ENCODE measurements around the gene CNGA3.
"Not testable (repeated sequence)": the region's sequence is repeated elsewhere in the genome, so short reads cannot be mapped to it uniquely, and the experiment has no call there.

Gene CNGA3

DNA sequence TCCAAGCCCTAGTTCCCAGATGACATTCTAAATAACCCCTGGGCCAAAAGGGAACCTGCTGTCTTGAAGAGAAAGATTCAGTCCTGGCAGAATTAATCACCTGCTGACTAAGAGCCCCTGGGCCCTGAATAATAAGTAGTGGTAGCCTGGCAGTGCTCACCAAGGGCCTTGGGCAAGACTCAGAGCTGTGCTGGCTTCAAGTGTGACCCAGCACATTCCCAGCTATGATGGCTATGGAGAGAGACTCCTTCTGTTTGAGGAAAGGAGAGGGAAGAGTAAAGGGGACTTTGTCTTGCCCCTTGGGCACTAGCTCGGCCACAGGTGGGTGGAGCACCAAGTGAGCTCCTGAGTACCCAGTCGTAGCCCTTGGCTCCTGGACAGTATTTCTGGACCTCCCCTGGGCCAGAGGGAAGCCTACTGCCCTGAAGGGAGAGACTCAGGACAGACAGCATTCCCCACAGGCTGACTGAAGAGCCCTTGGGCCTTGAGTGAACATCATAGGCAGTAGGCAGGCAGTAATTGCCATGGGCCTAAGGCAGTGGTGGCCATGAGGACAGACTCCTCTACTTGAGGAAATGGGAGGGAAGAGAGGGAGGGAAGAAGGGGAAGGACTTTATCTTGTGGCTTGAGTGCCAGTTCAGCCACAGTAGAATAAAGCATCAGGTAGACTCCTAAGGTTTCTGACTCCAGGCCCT, 58.4 kb downstream of the CNGA3 start:
- no peak for DNase-seq
- no peak for ATAC-seq

DNA sequence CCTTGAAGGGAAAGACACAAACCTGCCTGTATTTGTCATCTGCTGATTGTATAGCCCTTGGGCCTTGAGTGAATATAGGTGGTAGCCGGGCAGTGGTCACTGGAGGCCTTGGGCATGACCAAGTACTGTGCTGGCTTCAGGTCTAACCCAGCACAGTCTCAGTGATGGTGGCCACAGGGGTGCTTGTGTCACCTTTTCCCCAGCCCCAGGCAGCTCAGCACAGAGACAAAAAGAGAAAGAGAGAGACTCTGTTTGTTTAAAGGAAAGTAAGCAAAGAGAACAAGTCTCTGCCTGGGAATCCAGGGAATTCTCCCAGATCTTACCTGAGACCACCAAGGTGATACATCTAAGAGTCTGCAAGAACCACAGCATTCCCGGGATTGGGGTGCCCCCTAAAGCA, 59.0 kb downstream of the CNGA3 start:
- ATAC-seq (no peak), DNase-seq (no peak)

DNA sequence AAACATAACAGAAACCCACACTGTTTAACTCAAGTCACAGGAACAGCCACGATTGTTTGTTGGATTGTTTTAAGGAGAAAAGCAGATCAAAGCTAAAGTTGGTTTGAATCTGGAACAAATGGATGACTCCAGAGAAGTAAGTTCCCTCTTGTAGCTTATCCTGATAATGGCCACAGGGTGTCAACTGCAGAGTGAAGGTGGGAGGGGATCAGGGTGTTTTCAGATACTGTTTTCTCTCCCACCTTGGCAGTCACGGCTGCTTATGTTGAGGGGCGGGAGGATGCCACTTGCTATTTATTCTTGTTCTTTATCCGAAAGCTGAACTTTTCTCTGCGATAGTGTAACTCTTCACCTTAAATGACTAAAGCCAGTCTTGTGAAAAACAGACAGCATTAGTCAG, 61.9 kb downstream of the CNGA3 start:
- ATAC-seq (no peak), DNase-seq (no peak)

DNA sequence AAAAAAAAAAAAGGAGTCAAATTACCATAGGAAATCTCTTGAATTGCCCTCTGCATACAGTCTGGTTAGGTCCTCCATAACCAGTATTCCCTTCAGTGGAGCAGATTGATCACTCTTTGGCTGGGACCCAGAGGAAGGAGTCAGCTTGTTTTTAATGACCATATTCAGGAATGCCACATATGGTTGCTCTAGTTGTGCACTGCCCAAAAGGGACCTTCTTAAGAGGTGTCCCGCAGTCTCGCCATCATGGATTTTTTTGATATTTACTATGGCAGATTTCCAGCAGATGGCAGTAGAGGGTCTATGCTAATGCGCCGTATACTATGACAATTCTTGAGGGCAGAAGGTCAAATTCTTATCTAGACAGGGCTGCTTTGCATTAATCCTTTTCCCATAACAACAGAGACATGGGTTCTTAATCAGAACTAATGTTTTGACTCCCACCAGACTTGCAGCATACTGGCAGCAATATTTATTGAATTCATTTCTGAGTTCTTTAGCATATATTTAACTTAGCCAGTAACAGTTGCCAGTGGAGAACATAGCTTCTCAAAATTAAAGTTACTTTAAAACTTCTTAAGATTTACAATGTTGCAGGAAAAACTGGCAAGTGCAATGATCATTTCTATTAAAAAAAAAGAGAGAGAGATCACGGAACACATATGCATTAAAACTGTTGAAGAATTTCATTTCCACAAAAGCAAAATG, 66.6 kb downstream of the CNGA3 start:
- DNase-seq (peak; percentile 58), ATAC-seq (peak; percentile 70)

DNA sequence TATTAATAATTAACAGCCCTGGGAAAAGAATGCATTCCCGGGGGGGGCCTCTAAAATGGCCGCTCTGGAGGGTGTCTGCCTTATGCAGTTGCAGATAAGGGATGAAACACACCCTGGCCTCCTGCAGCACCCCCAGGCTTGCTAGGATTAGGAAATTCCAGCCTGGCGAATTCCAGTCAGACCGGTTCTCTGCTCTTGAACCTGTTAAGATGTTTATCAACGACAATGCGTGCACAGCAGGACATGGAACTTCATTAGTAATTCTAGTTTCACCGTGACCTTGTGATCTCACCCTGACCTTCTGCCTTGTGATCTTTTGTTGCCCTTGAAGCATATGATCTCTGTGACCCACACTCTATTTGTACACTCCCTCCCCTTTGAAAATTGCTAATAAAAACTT, 68.0 kb downstream of the CNGA3 start:
- ATAC-seq, DNase-seq: not testable (repeated sequence)

DNA sequence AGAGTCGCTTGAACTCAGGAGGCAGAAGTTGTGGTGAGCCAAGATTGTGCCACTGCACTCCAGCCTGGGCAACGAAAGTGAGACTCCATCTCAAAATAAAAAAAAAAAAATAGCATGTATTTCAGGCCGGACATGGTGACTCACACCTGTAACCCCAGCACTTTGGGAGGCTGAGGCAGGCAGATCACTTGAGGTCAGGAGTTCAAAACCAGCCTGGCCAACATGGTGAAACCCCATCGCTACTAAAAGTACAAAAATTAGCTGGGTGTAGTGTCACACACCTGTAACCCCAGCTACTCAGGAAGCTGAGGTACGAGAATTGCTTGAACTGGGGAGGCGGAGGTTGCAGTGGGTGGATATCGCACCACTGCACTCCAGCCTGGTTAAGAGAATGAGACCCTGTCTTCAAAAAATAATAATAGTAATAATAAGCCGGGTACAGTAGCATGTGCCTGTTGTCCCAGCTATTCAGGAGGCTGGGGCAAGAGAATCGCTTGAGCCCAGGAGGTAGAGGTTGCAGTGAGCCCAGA, 69.5 kb downstream of the CNGA3 start:
- DNase-seq, ATAC-seq: not testable (repeated sequence)

- DNase-seq (no peak), ATAC-seq (peak; percentile 59)
Measured at GRCh38 chr2:98416383-98417159, 70.3 kb downstream of the CNGA3 start.

DNA sequence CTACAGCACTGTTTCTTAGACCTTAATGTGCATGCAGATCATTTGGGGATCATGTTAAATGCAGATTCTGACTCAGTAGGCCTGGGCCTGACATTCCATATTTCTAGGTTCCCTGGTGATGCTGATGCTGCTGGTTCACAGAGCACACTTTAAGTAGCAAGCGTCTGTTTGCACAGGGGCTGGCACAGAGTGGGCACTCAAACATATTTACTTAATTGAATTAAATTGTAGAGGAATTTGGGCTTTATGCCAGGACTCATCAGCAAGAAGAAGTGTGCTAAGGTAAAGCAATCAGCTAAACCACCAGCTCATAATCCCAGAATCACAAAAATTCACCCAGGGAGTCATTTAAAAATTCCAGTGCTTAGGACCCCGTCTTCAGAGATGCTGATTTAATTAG, 73.3 kb downstream of the CNGA3 start:
- ATAC-seq, result no peak
- DNase-seq, result no peak

GRCh38 chr2:98419977-98420725, 73.9 kb downstream of the CNGA3 start:
- no peak for ATAC-seq
- DNase-seq, result no peak

GRCh38 chr2:98422449-98422848, 76.2 kb downstream of the CNGA3 start:
- DNase-seq (no peak), ATAC-seq (no peak)

GRCh38 chr2:98426771-98427170, 80.5 kb downstream of the CNGA3 start:
- no peak for DNase-seq
- no peak for ATAC-seq

DNA sequence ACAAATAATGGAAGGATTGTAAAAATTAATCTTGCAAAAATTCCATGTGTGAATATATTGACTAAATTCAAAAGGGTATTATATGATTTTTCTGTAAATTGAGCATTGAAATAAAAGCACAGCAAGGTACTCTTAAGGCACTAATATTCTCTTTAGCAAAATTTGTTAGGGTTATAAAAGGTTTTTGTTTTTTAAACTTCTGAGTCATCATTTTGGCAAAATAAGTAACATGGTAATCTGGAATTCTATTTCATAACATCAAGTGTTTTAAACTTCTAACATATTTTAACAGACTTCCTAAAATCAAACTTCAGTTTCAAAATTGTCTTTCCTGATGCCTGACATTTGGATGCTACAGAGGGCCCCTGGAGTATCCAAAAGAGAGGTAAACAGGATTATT, 85.9 kb downstream of the CNGA3 start:
- ATAC-seq (no peak), DNase-seq (no peak)

DNA sequence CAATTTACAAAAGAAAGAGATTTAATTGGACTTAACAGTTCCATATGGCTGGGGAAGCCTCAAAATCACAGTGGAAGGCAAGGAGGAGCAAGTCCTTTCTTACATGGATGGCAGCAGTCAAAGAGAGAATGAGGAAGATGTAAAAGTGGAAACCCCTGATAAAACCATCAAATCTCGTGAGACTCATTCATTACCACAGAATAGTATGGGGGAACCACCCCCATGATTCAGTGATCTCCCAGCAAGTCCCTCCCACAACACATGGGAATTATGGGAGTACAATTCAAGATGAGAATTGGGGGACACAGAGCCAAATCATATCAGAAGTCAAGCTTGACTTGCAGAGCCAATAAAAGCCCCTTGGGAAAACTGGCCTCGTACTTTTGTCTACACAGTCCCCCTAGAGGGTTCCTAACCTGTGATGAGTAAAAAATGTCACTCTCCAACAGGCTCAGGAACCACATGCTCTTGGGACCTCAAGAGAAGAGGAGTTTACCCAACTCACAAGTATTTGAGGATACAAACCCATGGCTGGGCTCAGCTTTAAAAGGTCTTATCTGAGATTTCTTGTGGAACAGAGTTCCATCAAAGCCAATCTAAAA, 87.2 kb downstream of the CNGA3 start:
- DNase-seq (no peak), ATAC-seq (no peak)

DNA sequence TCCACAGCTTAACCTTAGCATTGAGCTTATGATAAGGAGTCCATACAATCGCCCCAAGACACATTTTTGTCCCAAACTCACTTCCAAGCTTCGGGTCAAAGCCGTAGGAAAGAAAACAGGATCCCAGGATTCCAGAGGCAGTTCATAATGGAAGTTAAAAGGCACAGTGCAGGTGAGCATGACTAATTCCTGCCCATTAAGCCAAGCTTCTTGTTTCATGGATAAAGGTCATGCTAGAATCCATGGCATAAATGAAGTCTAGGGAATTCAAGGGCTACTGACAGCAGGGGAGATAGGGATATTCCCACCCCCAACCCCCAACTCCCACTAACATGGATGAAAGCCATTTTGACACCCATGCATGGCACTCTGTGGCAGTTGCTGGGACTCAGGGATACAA, 88.2 kb downstream of the CNGA3 start:
- ATAC-seq (no peak), DNase-seq (no peak)

GRCh38 chr2:98435670-98436069, 89.4 kb downstream of the CNGA3 start:
- ATAC-seq, DNase-seq: not testable (repeated sequence)

GRCh38 chr2:98436734-98437133, 90.5 kb downstream of the CNGA3 start:
- DNase-seq (no peak), ATAC-seq (no peak)

GRCh38 chr2:98438190-98439133, 92.2 kb downstream of the CNGA3 start:
- peak; percentile 94 for ATAC-seq
- no peak for DNase-seq

DNA sequence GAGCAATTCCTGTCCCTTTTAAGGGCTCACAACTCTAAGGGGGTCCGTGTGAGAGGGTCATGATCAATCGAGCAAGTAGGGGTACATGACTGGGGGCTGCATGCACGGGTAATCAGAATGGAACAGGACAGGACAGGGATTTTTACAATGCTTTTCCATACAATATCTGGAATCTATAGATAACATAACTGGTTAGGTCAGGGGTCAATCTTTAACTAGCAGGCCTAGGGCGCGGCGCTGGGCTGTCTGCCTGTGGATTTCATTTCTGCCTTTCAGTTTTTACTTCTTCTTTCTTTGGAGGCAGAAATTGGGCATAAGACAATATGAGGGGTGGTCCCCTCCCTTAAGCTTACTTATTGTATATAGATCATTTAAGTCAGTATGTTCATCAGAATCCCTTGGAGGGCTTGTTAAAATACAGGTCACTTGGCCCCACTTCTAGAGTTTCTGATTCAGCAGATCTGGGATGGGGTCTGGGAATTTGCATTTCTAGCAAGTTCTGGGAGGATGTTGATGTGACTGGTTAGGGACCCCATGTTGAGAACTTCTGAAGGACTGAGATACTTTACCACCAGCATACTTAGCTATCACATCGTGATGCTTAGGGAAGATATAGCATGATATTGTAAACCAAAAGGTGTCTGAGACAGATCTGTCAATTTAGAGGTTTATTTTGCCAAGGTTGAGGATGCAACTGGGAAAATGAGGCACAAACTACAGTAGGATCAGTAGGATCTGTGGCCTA, 95.6 kb downstream of the CNGA3 start:
- DNase-seq (no peak), ATAC-seq (no peak)

DNA sequence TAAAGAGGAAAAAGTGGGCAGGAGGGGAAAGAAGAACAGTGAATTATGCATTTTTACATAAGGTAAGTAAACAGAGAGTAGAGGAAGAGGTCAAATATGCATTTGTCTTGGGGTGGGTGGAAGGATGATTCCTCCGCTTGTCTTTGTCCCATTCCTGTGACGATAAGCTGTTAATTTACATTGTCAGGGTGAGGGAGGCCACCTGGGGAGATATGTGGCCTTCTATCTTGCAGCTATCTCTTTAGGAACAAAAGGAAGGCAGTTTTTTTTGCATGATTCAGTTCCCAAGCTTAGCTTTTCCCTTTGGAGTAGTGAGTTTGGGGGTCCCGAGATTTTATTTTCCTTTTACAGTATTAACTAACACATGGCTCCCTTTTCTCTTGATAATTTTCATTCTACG, 96.2 kb downstream of the CNGA3 start:
- ATAC-seq, result no peak
- no peak for DNase-seq
